H9 (cell line): ENCODE data around the gene P2RY14. TPM values are rescaled to one million over a fixed set of nuclear protein-coding genes. Genes with fewer than 3 reads are reported as not detected.

Experiments used
- DNase-seq: peaks from one replicate; pipeline ENCODE4 v3.0.0-alpha.2; 2017
- H2AFZ ChIP-seq: one replicate; pipeline ENCODE4 v1.6.1; 2013; ENCODE audit warnings: mild to moderate bottlenecking, low read length, control low read depth, moderate library complexity
- H2AK5ac ChIP-seq: 2 replicates; pipeline ENCODE4 v1.6.1; 2013; ENCODE audit warnings: low read length, control low read depth, mixed read lengths; ENCODE audit not compliant: insufficient read length
- H2BK120ac ChIP-seq: one replicate; pipeline ENCODE4 v1.6.1; 2013; ENCODE audit warnings: low read depth, mild to moderate bottlenecking, low read length, control low read depth, inconsistent platforms; ENCODE audit not compliant: poor library complexity, severe bottlenecking
- H2BK12ac ChIP-seq: 2 replicates; pipeline ENCODE4 v1.6.1; 2013; ENCODE audit warnings: low read length, control low read depth, mixed read lengths, low read depth; ENCODE audit not compliant: insufficient read length
- H2BK15ac ChIP-seq: 2 replicates; pipeline ENCODE4 v1.6.1; 2013; ENCODE audit warnings: low read depth, low read length, control low read depth
- H2BK20ac ChIP-seq: one replicate; pipeline ENCODE4 v1.6.1; 2013; ENCODE audit warnings: low read depth, mild to moderate bottlenecking, low read length, control low read depth, inconsistent platforms; ENCODE audit not compliant: poor library complexity, severe bottlenecking
- H2BK5ac ChIP-seq: 2 replicates; pipeline ENCODE4 v1.6.1; 2013; ENCODE audit warnings: low read length, control low read depth, mixed read lengths; ENCODE audit not compliant: insufficient read length
- H3K14ac ChIP-seq: 2 replicates; pipeline ENCODE4 v1.6.1; 2013; ENCODE audit warnings: low read length, control low read depth; ENCODE audit not compliant: insufficient read depth
- H3K18ac ChIP-seq: 2 replicates; pipeline ENCODE4 v1.6.1; 2013; ENCODE audit warnings: low read depth, mild to moderate bottlenecking, mixed read lengths, low read length, control low read depth; ENCODE audit not compliant: insufficient read length
- H3K23ac ChIP-seq: 2 replicates; pipeline ENCODE4 v1.6.1; 2013; ENCODE audit warnings: low read length, control low read depth, mixed read lengths, low read depth; ENCODE audit not compliant: insufficient read length
- H3K23me2 ChIP-seq: 2 replicates; pipeline ENCODE4 v1.6.1; 2013; ENCODE audit warnings: low read depth, mild to moderate bottlenecking, mixed read lengths, low read length, control low read depth; ENCODE audit not compliant: insufficient read length, poor library complexity, severe bottlenecking
- H3K27ac ChIP-seq: 2 replicates; pipeline ENCODE4 v1.5.1; 2013; ENCODE audit warnings: low read length, control low read depth, mixed read lengths, low read depth; ENCODE audit not compliant: insufficient read length
- H3K27me3 ChIP-seq: 2 replicates; pipeline ENCODE4 v1.6.1; 2013; ENCODE audit warnings: low read length, control low read depth, inconsistent platforms; ENCODE audit not compliant: insufficient read depth
- H3K4ac ChIP-seq: 2 replicates; pipeline ENCODE4 v1.6.1; 2013; ENCODE audit warnings: low read depth, mild to moderate bottlenecking, control low read depth, inconsistent platforms, low read length, moderate library complexity
- H3K4me1 ChIP-seq: 2 replicates; pipeline ENCODE4 v1.6.1; 2013; ENCODE audit warnings: low read length, control low read depth, inconsistent platforms; ENCODE audit not compliant: insufficient read depth
- H3K4me2 ChIP-seq: 2 replicates; pipeline ENCODE4 v1.6.1; 2013; ENCODE audit warnings: low read length, control low read depth, mixed read lengths; ENCODE audit not compliant: insufficient read length, insufficient read depth
- H3K56ac ChIP-seq: 2 replicates; pipeline ENCODE4 v1.6.1; 2013; ENCODE audit warnings: low read depth, mild to moderate bottlenecking, mixed read lengths, low read length, control low read depth; ENCODE audit not compliant: insufficient read length
- H3K79me1 ChIP-seq: 2 replicates; pipeline ENCODE4 v1.6.1; 2013; ENCODE audit warnings: low read depth, mild to moderate bottlenecking, moderate library complexity, low read length, control low read depth, inconsistent platforms; ENCODE audit not compliant: insufficient read depth, poor library complexity, severe bottlenecking
- H3K79me2 ChIP-seq: 2 replicates; pipeline ENCODE4 v1.6.1; 2013; ENCODE audit warnings: low read length, control low read depth, inconsistent platforms; ENCODE audit not compliant: insufficient read depth
- H3K9ac ChIP-seq: 2 replicates; pipeline ENCODE4 v1.6.1; 2013; ENCODE audit warnings: low read length, control low read depth, mixed read lengths; ENCODE audit not compliant: insufficient read length; ENCODE audit errors: extremely low read depth
- H3K9me3 ChIP-seq: one replicate; pipeline ENCODE4 v1.6.1; 2013; ENCODE audit warnings: low read depth, low read length, inconsistent platforms; ENCODE audit not compliant: control insufficient read depth
- H3T11ph ChIP-seq: one replicate; pipeline ENCODE4 v1.6.1; 2013; ENCODE audit warnings: mild to moderate bottlenecking, low read length, control low read depth, inconsistent platforms
- H4K20me1 ChIP-seq: one replicate; pipeline ENCODE4 v1.6.1; 2013; ENCODE audit not compliant: control insufficient read depth, insufficient read length, insufficient read depth
- H4K5ac ChIP-seq: 2 replicates; pipeline ENCODE4 v1.6.1; 2013; ENCODE audit warnings: low read depth, mild to moderate bottlenecking, mixed read lengths, low read length, control low read depth; ENCODE audit not compliant: insufficient read length
- H4K8ac ChIP-seq: replicated peaks from 2 replicates; pipeline ENCODE4 v1.6.1; 2013; ENCODE audit warnings: low read length, control low read depth, mixed read lengths, low read depth; ENCODE audit not compliant: insufficient read length
- H4K91ac ChIP-seq: 2 replicates; pipeline ENCODE4 v1.6.1; 2013; ENCODE audit warnings: low read depth, mild to moderate bottlenecking, moderate library complexity, mixed read lengths, low read length, control low read depth; ENCODE audit not compliant: insufficient read length
- H3K27ac Mint-ChIP-seq, 3 experiments: 2 replicates in 2 of 3; 3 replicates in 1 of 3; pipeline ENCODE4 v1.8.0; 2020 to 2021; ENCODE audit warnings: mixed read lengths in 3 of 3, mild to moderate bottlenecking in 1 of 3, moderate library complexity in 1 of 3
- H3K27me3 Mint-ChIP-seq: 2 replicates; pipeline ENCODE4 v1.8.0; 2021; ENCODE audit warnings: low read depth, mild to moderate bottlenecking, moderate library complexity, mixed read lengths
- H3K36me3 Mint-ChIP-seq, 3 experiments: 2 replicates in 2 of 3; 3 replicates in 1 of 3; pipeline ENCODE4 v1.8.0; 2020 to 2021; ENCODE audit warnings: low read depth in 3 of 3, mixed read lengths in 3 of 3; ENCODE audit not compliant: insufficient read depth in 1 of 3
- H3K4me1 Mint-ChIP-seq, 2 experiments: 2 replicates each; pipeline ENCODE4 v1.8.0; 2020; ENCODE audit warnings: mixed read lengths in 2 of 2
- H3K4me3 Mint-ChIP-seq, 2 experiments: 2 replicates in 1 of 2; 3 replicates in 1 of 2; pipeline ENCODE4 v1.8.0; 2020 to 2021; ENCODE audit warnings: mild to moderate bottlenecking in 2 of 2, mixed read lengths in 2 of 2, moderate library complexity in 1 of 2
- H3K9me3 Mint-ChIP-seq, 2 experiments: 2 replicates in 1 of 2; 3 replicates in 1 of 2; pipeline ENCODE4 v1.8.0; 2020; ENCODE audit warnings: mild to moderate bottlenecking in 2 of 2, mixed read lengths in 2 of 2, moderate library complexity in 1 of 2
- CTCF ChIP-seq: fragments of 200-600 bp; sonication (generic); conservative IDR thresholded peaks from 3 replicates; pipeline ENCODE4 v1.8.0; 2021; ENCODE audit warnings: antibody characterized with exemption, mild to moderate bottlenecking
- WGBS: extraction: QIAGEN DNeasy Blood & Tissue Kit; methylation state at CpG from one replicate; pipeline ENCODE4 v1.1.7; 2013; ENCODE audit warnings: missing lambda C conversion rate, low lambda C conversion rate, mixed read lengths; ENCODE audit not compliant: insufficient read length; ENCODE audit errors: extremely low coverage; 5-methylcytosine and 5-hydroxymethylcytosine counted together
- total RNA-seq: library from RNA; stranded (reverse); gene quantifications from 2 replicates; pipeline ENCODE4 v1.2.1, GENCODE V29; 2021

The P2RY14 gene
- total RNA-seq, 1 experiment from 2014 or later, result not detected

GRCh38 chr3:151314137-151314536 is 35.8 kb upstream of the P2RY14 start:
- no peak overlapping the region for H3K27ac ChIP-seq
- no peak overlapping the region for H4K8ac ChIP-seq
- Mint-ChIP-seq H3K27me3 (no peaks in the 10 kb centered on the region), H3K36me3 (no peaks in the 10 kb centered on the region), H3K27ac (no peak overlapping the region), H3K4me1 (peaks cover 42 to 45% of the 10 kb centered on the region in 2 experiments), H3K4me3 (no peak overlapping the region), H3K9me3 (no peaks in the 10 kb centered on the region)
- H3K23me2 ChIP-seq, result no peaks in the 10 kb centered on the region
- H2BK5ac ChIP-seq, result no peak overlapping the region
- H3K18ac ChIP-seq, result no peak overlapping the region
- DNase-seq, result no peak
- H2BK120ac ChIP-seq, result no peak overlapping the region
- H3K14ac ChIP-seq, result no peak overlapping the region
- no peak overlapping the region for H3K9ac ChIP-seq
- H4K5ac ChIP-seq, result no peak overlapping the region
- H2BK12ac ChIP-seq, result no peak overlapping the region
- H3K4me1 ChIP-seq, result no peaks in the 10 kb centered on the region; the same call in 1 of the 2 replicates
- no peak overlapping the region for H2BK20ac ChIP-seq
- no peak overlapping the region for H3T11ph ChIP-seq
- no peaks in the 10 kb centered on the region for H3K9me3 ChIP-seq
- no peak overlapping the region for H3K4me2 ChIP-seq
- no peak overlapping the region for H3K56ac ChIP-seq
- no peak overlapping the region for H4K91ac ChIP-seq
- no CpG with 5 or more reads among the region's 2 CpGs for whole genome bisulfite sequencing
- no peak overlapping the region for H3K4ac ChIP-seq
- H2BK15ac ChIP-seq, result no peak overlapping the region
- no peak overlapping the region for H3K23ac ChIP-seq
- H3K79me1 ChIP-seq, result no peaks in the 10 kb centered on the region
- H3K27me3 ChIP-seq, result no peaks in the 10 kb centered on the region
- no peak overlapping the region for H2AK5ac ChIP-seq
- TF ChIP-seq CTCF, result no peak
- no peak overlapping the region for H2AFZ ChIP-seq
- no peaks in the 10 kb centered on the region for H4K20me1 ChIP-seq
- no peaks in the 10 kb centered on the region for H3K79me2 ChIP-seq
